ENCODE measurements around the gene ABCG1.

DNA sequence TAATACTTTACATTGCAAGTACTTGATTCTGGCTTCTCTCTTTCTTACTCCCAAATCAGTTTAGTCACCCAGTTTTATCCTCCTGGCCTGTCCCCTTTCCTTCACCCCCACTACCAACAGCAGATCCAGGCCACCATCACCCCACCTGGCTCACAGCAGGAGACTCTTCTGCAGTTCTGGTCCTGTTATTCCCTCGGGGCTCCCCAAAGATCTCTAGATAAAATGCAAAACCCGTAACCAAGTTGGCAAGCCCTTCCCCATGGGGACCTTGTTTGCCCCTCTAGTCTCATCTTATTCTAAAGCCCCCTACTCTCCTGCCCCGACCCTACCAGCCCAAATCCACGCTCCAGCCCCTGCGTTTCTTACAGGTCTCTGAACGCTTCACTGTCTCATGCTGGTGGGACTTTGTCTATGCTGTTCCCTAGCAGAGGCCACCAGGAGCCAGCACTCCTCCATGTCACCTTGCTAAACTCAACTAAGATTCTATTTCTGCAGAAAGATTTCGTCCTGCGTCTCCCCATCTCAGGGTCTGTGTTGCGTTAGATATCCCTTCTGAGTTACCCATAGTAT is 4.0 kb downstream of the ABCG1 start:
- TF ChIP-seq CTCF (IDR thresholded peaks at IDR 0.05) (no peak), EZH2 (IDR thresholded peaks at IDR 0.05) (no peak), EZH2phosphoT487 (IDR thresholded peaks at IDR 0.05) (no peak)
